ENCODE results near the gene IL19. TPM values are rescaled to one million over a fixed set of nuclear protein-coding genes. Genes with fewer than 3 reads are reported as not detected.
A peak's percentile ranks its signal among the peaks of the same experiment; 100 is the strongest.

Gene IL19
- total RNA-seq, 5 donors from 2014 or later (not counting 1 experiment from before 2014, with no cell fraction given) = not detected

GRCh38 chr1:206783506-206783905, 12.9 kb downstream of the IL19 start:
- peaks cover 19 to 47% of the 10 kb centered on the region in 2 experiments for H3K4me1 ChIP-seq (ENCODE audit: control insufficient read depth in 1 of 2, extremely low read depth in 1 of 2, insufficient read depth in 2 of 2, low read length in 2 of 2)
- no peaks in the 10 kb centered on the region for H3K9me3 Mint-ChIP-seq
- no peak overlapping the region for H3K27ac ChIP-seq (ENCODE audit: low read length)
- ChIA-PET CTCF (interaction anchor here (1.2 to 1.6 kb wide), 2 partner anchors 17 to 20 kb away, joined by 3 to 5 read pairs; no protein-coding TSS in a partner anchor), POLR2A (no interaction called here)
- H3K4me1 Mint-ChIP-seq = peaks cover 58 to 61% (median 60%) of the 10 kb centered on the region in 3 donors
- H3K36me3 Mint-ChIP-seq = no peaks in the 10 kb centered on the region
- no peak overlapping the region for H3K4me3 Mint-ChIP-seq
- DNase-seq = no peak
- no peaks in the 10 kb centered on the region for H3K27me3 Mint-ChIP-seq
- H3K9me3 ChIP-seq = no peaks in the 10 kb centered on the region
- no peaks in the 10 kb centered on the region for H3K27me3 ChIP-seq (replicated peaks in 1 of 2; ENCODE audit: control insufficient read depth in 2 of 2, extremely low read depth in 1 of 2, insufficient read depth in 2 of 2, low read length in 1 of 2)
- no peak overlapping the region for H3K4me3 ChIP-seq (ENCODE audit: control insufficient read depth in 1 of 2, extremely low read depth in 1 of 2, low read length in 1 of 2)
- no peaks in the 10 kb centered on the region for H3K36me3 ChIP-seq (ENCODE audit: control insufficient read depth in 2 of 2, extremely low read depth in 1 of 2, insufficient read depth in 1 of 2, low read length in 1 of 2)
- no peak for ATAC-seq (replicated peaks in 1 of 4)
- peak overlapping the region; percentile 21 to 92 for H3K27ac Mint-ChIP-seq
- 88% methylated on average over 4 of the region's 7 CpGs for WGBS (ENCODE audit: insufficient coverage)

- H3K36me3 ChIP-seq (ENCODE audit: control insufficient read depth in 2 of 2, extremely low read depth in 1 of 2, insufficient read depth in 1 of 2, low read length in 1 of 2) = no peaks in the 10 kb centered on the region
- Mint-ChIP-seq H3K27me3 (no peaks in the 10 kb centered on the region), H3K36me3 (no peaks in the 10 kb centered on the region), H3K4me3 (peak overlapping the region; percentile 51 to 60 (median 58)), H3K4me1 (peaks cover 58 to 61% (median 61%) of the 10 kb centered on the region in 3 donors), H3K27ac (peak overlapping the region; percentile 92 to 94), H3K9me3 (no peaks in the 10 kb centered on the region)
- H3K27ac ChIP-seq (ENCODE audit: low read length) = peak overlapping the region; percentile 60
- POLR2A ChIA-PET = interaction anchor here in 1 of 2 donors (0.5 kb wide), 1 partner anchor 315 kb away, joined by 4 read pairs; no protein-coding TSS in a partner anchor
- peaks cover 19 to 47% of the 10 kb centered on the region in 2 experiments for H3K4me1 ChIP-seq (ENCODE audit: control insufficient read depth in 1 of 2, extremely low read depth in 1 of 2, insufficient read depth in 2 of 2, low read length in 2 of 2)
- peak overlapping the region in 1 of 2 donors; percentile 1 for H3K4me3 ChIP-seq (ENCODE audit: control insufficient read depth in 1 of 2, extremely low read depth in 1 of 2, low read length in 1 of 2)
- CTCF ChIA-PET = interaction anchor here in 1 of 2 donors (0.9 to 1.2 kb wide), 2 partner anchors 18 kb away, joined by 4 to 5 read pairs; no protein-coding TSS in a partner anchor
- H3K9me3 ChIP-seq = no peaks in the 10 kb centered on the region
- 15% methylated on average over 8 of the region's 17 CpGs for WGBS (ENCODE audit: insufficient coverage)
- H3K27me3 ChIP-seq (replicated peaks in 1 of 2; ENCODE audit: control insufficient read depth in 2 of 2, extremely low read depth in 1 of 2, insufficient read depth in 2 of 2, low read length in 1 of 2) = no peaks in the 10 kb centered on the region
- DNase-seq (peak; percentile 37 to 75 (median 60)), ATAC-seq (replicated peaks in 1 of 4) (peak; percentile 90 to 96 (median 95))
Measured at GRCh38 chr1:206784471-206784903, 13.9 kb downstream of the IL19 start.

- no peak for DNase-seq
- no peaks in the 10 kb centered on the region for H3K27me3 Mint-ChIP-seq
- CTCF ChIA-PET = interaction anchor here in 1 of 2 donors (0.6 to 1.2 kb wide), 4 partner anchors 15 to 197 kb away, joined by 3 to 4 read pairs (median 4); partner anchors contain the start of gene IL19
- Histone ChIP-seq H3K27me3 (replicated peaks in 1 of 2; ENCODE audit: control insufficient read depth in 2 of 2, extremely low read depth in 1 of 2, insufficient read depth in 2 of 2, low read length in 1 of 2) (no peaks in the 10 kb centered on the region), H3K4me3 (ENCODE audit: control insufficient read depth in 1 of 2, extremely low read depth in 1 of 2, low read length in 1 of 2) (no peak overlapping the region), H3K4me1 (ENCODE audit: control insufficient read depth in 1 of 2, extremely low read depth in 1 of 2, insufficient read depth in 2 of 2, low read length in 2 of 2) (peaks cover 19 to 47% of the 10 kb centered on the region in 2 experiments), H3K36me3 (ENCODE audit: control insufficient read depth in 2 of 2, extremely low read depth in 1 of 2, insufficient read depth in 1 of 2, low read length in 1 of 2) (no peaks in the 10 kb centered on the region), H3K27ac (ENCODE audit: low read length) (peak overlapping the region; percentile 60), H3K9me3 (no peaks in the 10 kb centered on the region)
- H3K4me1 Mint-ChIP-seq = peaks cover 61 to 67% (median 66%) of the 10 kb centered on the region in 3 donors
- H3K36me3 Mint-ChIP-seq = no peaks in the 10 kb centered on the region
- no peak for ATAC-seq (replicated peaks in 1 of 4)
- no peaks in the 10 kb centered on the region for H3K9me3 Mint-ChIP-seq
- WGBS (ENCODE audit: insufficient coverage) = 100% methylated on average over 2 of the region's 4 CpGs
- POLR2A ChIA-PET = no interaction called here
- H3K4me3 Mint-ChIP-seq = peak overlapping the region in 1 of 3 donors; percentile 51
- peak overlapping the region in 1 of 2 donors; percentile 92 for H3K27ac Mint-ChIP-seq
Measured at GRCh38 chr1:206785182-206785765, 14.7 kb downstream of the IL19 start.

GRCh38 chr1:206786212-206786886, 15.8 kb downstream of the IL19 start:
- no peaks in the 10 kb centered on the region for H3K36me3 ChIP-seq (ENCODE audit: control insufficient read depth in 2 of 2, extremely low read depth in 1 of 2, insufficient read depth in 1 of 2, low read length in 1 of 2)
- CTCF ChIA-PET = interaction anchor here (0.7 to 1.4 kb wide), 6 partner anchors 16 to 63 kb away, joined by 3 to 4 read pairs (median 3); partner anchors contain the start of gene IL19 (in 1 of the 2)
- POLR2A ChIA-PET = no interaction called here
- Mint-ChIP-seq H3K27ac (peak overlapping the region in 1 of 2 donors; percentile 7), H3K4me1 (peaks cover 70 to 78% (median 76%) of the 10 kb centered on the region in 3 donors), H3K9me3 (no peaks in the 10 kb centered on the region), H3K36me3 (no peaks in the 10 kb centered on the region), H3K27me3 (no peaks in the 10 kb centered on the region), H3K4me3 (no peak overlapping the region)
- ATAC-seq (replicated peaks in 1 of 4) (no peak), DNase-seq (no peak)
- no peak overlapping the region for H3K4me3 ChIP-seq (ENCODE audit: control insufficient read depth in 1 of 2, extremely low read depth in 1 of 2, low read length in 1 of 2)
- H3K4me1 ChIP-seq (ENCODE audit: control insufficient read depth in 1 of 2, extremely low read depth in 1 of 2, insufficient read depth in 2 of 2, low read length in 2 of 2) = peaks cover 19 to 57% of the 10 kb centered on the region in 2 experiments
- H3K27me3 ChIP-seq (replicated peaks in 1 of 2; ENCODE audit: control insufficient read depth in 2 of 2, extremely low read depth in 1 of 2, insufficient read depth in 2 of 2, low read length in 1 of 2) = no peaks in the 10 kb centered on the region
- no peak overlapping the region for H3K27ac ChIP-seq (ENCODE audit: low read length)
- 17% methylated on average over 1 of the region's 5 CpGs for WGBS (ENCODE audit: insufficient coverage)
- H3K9me3 ChIP-seq = no peaks in the 10 kb centered on the region

- H3K36me3 Mint-ChIP-seq = no peaks in the 10 kb centered on the region
- Histone ChIP-seq H3K4me3 (ENCODE audit: control insufficient read depth in 1 of 2, extremely low read depth in 1 of 2, low read length in 1 of 2) (no peak overlapping the region), H3K27ac (ENCODE audit: low read length) (no peak overlapping the region), H3K9me3 (no peaks in the 10 kb centered on the region), H3K27me3 (replicated peaks in 1 of 2; ENCODE audit: control insufficient read depth in 2 of 2, extremely low read depth in 1 of 2, insufficient read depth in 2 of 2, low read length in 1 of 2) (no peaks in the 10 kb centered on the region), H3K36me3 (ENCODE audit: control insufficient read depth in 2 of 2, extremely low read depth in 1 of 2, insufficient read depth in 1 of 2, low read length in 1 of 2) (no peaks in the 10 kb centered on the region), H3K4me1 (ENCODE audit: control insufficient read depth in 1 of 2, extremely low read depth in 1 of 2, insufficient read depth in 2 of 2, low read length in 2 of 2) (peaks cover 20 to 65% of the 10 kb centered on the region in 2 experiments)
- ChIA-PET POLR2A (no interaction called here), CTCF (no interaction called here)
- WGBS (ENCODE audit: insufficient coverage) = 97% methylated on average over 4 of the region's 5 CpGs
- H3K27me3 Mint-ChIP-seq = no peaks in the 10 kb centered on the region
- ATAC-seq (replicated peaks in 1 of 4) (no peak), DNase-seq (no peak)
- H3K9me3 Mint-ChIP-seq = no peaks in the 10 kb centered on the region
- no peak overlapping the region for H3K27ac Mint-ChIP-seq
- peaks cover 73 to 83% (median 78%) of the 10 kb centered on the region in 3 donors for H3K4me1 Mint-ChIP-seq
- H3K4me3 Mint-ChIP-seq = no peak overlapping the region
Measured at GRCh38 chr1:206787891-206788290, 17.3 kb downstream of the IL19 start.

DNA sequence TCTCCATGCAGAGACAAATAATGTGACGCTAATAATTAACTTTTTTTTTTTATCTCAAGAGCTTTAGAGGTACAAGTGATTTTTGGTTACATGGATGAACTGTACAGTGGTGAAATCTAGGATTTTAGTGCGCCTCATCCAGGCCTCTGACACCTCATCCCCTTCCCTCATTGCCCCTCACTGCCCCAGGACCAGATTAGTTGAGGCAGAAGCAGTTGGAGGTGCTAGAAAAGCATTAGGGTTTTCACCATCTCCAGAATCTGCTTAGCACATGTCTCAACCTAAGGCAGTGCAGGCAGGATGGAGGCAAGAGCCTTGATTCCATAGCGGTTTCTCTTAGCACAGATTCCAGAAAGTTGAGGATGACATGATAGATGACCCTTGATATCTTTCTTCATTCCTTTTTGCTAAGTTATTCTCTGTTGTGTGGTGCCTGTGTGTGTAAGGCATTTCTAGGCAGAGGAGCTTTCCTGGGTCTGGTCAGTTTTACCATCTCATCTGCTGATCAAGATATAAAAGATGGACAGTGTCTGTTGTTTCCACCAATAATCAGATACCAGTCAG, 18.0 kb downstream of the IL19 start:
- no peak overlapping the region for H3K27ac Mint-ChIP-seq
- H3K4me1 Mint-ChIP-seq = peaks cover 69 to 78% (median 73%) of the 10 kb centered on the region in 3 donors
- H3K4me3 Mint-ChIP-seq = no peak overlapping the region
- H3K9me3 Mint-ChIP-seq = no peaks in the 10 kb centered on the region
- H3K4me3 ChIP-seq (ENCODE audit: control insufficient read depth in 1 of 2, extremely low read depth in 1 of 2, low read length in 1 of 2) = no peak overlapping the region
- CTCF ChIA-PET = interaction anchor here in 1 of 2 donors (0.8 to 1.6 kb wide), 2 partner anchors 10 to 15 kb away, joined by 3 to 5 read pairs; no protein-coding TSS in a partner anchor
- DNase-seq = no peak
- no peaks in the 10 kb centered on the region for H3K36me3 ChIP-seq (ENCODE audit: control insufficient read depth in 2 of 2, extremely low read depth in 1 of 2, insufficient read depth in 1 of 2, low read length in 1 of 2)
- H3K27ac ChIP-seq (ENCODE audit: low read length) = no peak overlapping the region
- POLR2A ChIA-PET = no interaction called here
- no peaks in the 10 kb centered on the region for H3K36me3 Mint-ChIP-seq
- ATAC-seq (replicated peaks in 1 of 4) = no peak
- H3K27me3 Mint-ChIP-seq = no peaks in the 10 kb centered on the region
- no peaks in the 10 kb centered on the region for H3K27me3 ChIP-seq (replicated peaks in 1 of 2; ENCODE audit: control insufficient read depth in 2 of 2, extremely low read depth in 1 of 2, insufficient read depth in 2 of 2, low read length in 1 of 2)
- no CpG with 5 or more reads among the region's 3 CpGs for WGBS (ENCODE audit: insufficient coverage)
- H3K9me3 ChIP-seq = no peaks in the 10 kb centered on the region
- peaks cover 16 to 64% of the 10 kb centered on the region in 2 experiments for H3K4me1 ChIP-seq (ENCODE audit: control insufficient read depth in 1 of 2, extremely low read depth in 1 of 2, insufficient read depth in 2 of 2, low read length in 2 of 2)
